HUES48 (cell line): ENCODE results near the gene C22orf39.
A peak's percentile ranks its signal among the peaks of the same experiment; 100 is the strongest.
"Not testable (repeated sequence)": the region's sequence is repeated elsewhere in the genome, so short reads cannot be mapped to it uniquely, and the experiment has no call there.

Experiments used
- H3K27ac ChIP-seq: one replicate; pipeline ENCODE4 v1.7.0; 2013; ENCODE audit warnings: low read depth, low read length, inconsistent platforms
- H3K27me3 ChIP-seq: 2 replicates; pipeline ENCODE4 v1.6.1; 2013; ENCODE audit warnings: mild to moderate bottlenecking, low read length; ENCODE audit not compliant: control insufficient read depth, insufficient read depth
- H3K36me3 ChIP-seq: 2 replicates; pipeline ENCODE4 v1.6.1; 2013; ENCODE audit warnings: low read length; ENCODE audit not compliant: control insufficient read depth, insufficient read depth
- H3K4me1 ChIP-seq: 2 replicates; pipeline ENCODE4 v1.6.1; 2013; ENCODE audit warnings: mild to moderate bottlenecking, low read length; ENCODE audit not compliant: control insufficient read depth, insufficient read depth
- H3K4me3 ChIP-seq: 2 replicates; pipeline ENCODE4 v1.5.1; 2013; ENCODE audit warnings: mild to moderate bottlenecking, low read depth, low read length
- H3K9ac ChIP-seq: 2 replicates; pipeline ENCODE4 v1.6.1; 2013; ENCODE audit warnings: mild to moderate bottlenecking, low read depth, low read length, moderate library complexity
- H3K9me3 ChIP-seq: 2 replicates; pipeline ENCODE4 v1.6.1; 2013; ENCODE audit warnings: low read length; ENCODE audit not compliant: control insufficient read depth, insufficient read depth

The C22orf39 gene

DNA sequence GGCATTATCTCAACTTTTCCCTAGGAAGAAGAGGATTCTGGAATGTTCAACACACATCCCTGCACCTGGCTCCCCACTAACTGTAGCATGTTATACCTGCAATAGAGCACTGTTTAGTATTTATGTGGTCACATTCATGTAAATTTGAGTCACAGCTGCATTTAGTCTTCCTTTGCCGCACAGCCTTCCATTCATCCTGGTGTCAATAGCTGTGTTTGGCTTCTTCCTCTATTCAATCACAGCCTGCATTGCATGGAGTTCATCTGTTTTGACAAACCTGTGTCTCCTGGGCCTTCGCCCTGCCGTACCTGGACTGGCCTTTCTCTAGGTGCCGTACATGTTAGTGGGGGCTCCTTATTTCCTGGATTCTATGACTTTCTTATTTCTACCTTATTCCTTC lies 4.1 kb upstream of the C22orf39 start:
- H3K4me1 ChIP-seq: peaks cover 2% of the 10 kb centered on the region; the same call in 1 of the 2 replicates

DNA sequence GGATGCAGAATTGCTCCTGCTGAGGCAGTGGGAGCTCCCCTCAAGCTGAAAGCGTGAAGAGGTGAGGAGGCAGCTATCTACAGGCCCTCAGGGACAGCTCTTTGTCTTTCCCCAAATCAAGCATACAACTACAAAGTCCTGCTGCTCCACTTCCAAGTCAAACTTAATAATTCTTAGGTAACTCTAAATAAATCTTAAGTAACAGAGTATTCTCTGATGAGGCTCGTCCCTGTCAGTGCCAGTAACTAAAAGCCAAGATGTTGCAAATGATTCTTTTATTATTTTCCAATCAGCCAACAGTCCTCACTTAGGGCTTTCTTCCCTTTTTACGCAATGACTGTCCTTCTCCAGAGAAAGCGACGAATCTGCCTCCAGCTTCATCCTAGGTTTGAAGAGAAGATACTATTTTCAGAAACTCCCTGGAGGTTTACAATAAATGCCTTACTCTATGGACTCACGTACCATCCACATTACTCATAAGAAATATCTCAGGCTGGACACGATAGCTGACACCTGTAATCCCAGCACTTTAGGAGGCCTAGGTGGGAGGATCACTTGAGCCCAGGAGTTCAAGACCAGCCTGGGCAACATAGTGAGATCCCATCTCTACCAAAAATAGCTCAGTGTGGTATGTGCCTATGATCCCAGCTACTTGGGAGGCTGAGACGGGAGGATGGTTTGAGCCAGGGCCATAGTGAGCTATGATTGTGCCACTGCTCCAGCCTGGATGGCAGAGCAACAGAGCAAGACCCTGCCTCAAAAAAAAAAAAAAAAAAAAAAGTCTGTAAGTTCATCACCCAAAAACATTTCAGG lies 3.1 kb upstream of the C22orf39 start:
- Histone ChIP-seq H3K4me3 (no peak overlapping the region), H3K27me3 (peaks cover 8% of the 10 kb centered on the region; the same call in 1 of the 2 replicates), H3K4me1 (peaks cover 5% of the 10 kb centered on the region; the same call in 1 of the 2 replicates), H3K9me3 (no peaks in the 10 kb centered on the region), H3K36me3 (peaks cover 72% of the 10 kb centered on the region), H3K9ac (no peak overlapping the region), H3K27ac (no peak overlapping the region)

More for the DNA sequence above, 4.1 kb upstream of the C22orf39 start:
- Histone ChIP-seq H3K4me3 (no peak overlapping the region), H3K9me3 (no peaks in the 10 kb centered on the region), H3K27me3 (peaks cover 2% of the 10 kb centered on the region; the same call in 1 of the 2 replicates), H3K36me3 (peaks cover 76% of the 10 kb centered on the region), H3K27ac (no peak overlapping the region), H3K9ac (no peak overlapping the region)

- Histone ChIP-seq H3K4me1 (peaks cover 5% of the 10 kb centered on the region; the same call in 1 of the 2 replicates), H3K9me3 (no peaks in the 10 kb centered on the region), H3K36me3 (peaks cover 64% of the 10 kb centered on the region), H3K27me3 (peaks cover 8% of the 10 kb centered on the region; the same call in 1 of the 2 replicates), H3K27ac (no peak overlapping the region), H3K4me3 (no peak overlapping the region), H3K9ac (no peak overlapping the region)
These were observed 1.9 kb upstream of the C22orf39 start for GRCh38 chr22:19449422-19449767.

DNA sequence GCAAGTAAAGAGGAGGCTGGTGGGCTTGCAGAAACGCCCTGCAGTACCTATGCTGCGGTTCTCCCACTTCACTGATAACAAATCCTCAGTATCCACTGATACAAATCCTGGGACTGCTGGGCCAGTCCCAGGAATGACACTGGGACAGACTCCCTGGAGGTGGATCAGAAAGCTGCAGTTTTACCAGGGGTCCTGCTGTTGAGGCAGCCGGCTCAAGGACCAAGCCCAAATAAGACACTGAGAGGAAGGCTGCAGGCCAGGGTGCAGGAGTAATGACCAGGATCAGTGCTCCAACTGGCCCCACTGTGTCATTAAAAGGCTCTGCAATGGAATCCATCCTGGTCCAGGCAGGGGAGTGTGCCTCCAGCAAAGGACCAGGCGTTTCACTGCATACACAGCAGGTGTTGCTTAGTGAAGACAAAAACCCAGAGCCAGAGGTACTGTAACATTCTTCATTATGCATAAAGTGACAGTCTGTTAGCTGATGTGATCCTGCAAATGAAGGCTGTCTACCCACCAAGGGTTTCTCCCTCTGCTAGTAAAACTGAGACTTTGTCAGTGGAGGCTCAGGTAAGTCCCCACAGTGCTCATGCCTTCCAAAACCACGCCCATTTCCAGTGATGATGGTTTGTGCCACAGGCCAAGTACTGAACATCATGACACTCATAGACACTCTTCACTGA lies 1.4 kb upstream of the C22orf39 start:
- Histone ChIP-seq H3K27ac (no peak overlapping the region), H3K9ac (no peak overlapping the region), H3K36me3 (peaks cover 64% of the 10 kb centered on the region), H3K4me3 (peak overlapping the region; percentile 70), H3K9me3 (no peaks in the 10 kb centered on the region), H3K4me1 (peaks cover 5% of the 10 kb centered on the region; the same call in 1 of the 2 replicates), H3K27me3 (peaks cover 8% of the 10 kb centered on the region; the same call in 1 of the 2 replicates)

GRCh38 chr22:19448076-19448607 lies 631 bp upstream of the C22orf39 start:
- Histone ChIP-seq H3K27ac (peak overlapping the region; percentile 70), H3K9ac (peak overlapping the region; percentile 69), H3K36me3 (peaks cover 62% of the 10 kb centered on the region), H3K4me1 (peaks cover 5% of the 10 kb centered on the region; the same call in 1 of the 2 replicates), H3K27me3 (peaks cover 8% of the 10 kb centered on the region; the same call in 1 of the 2 replicates), H3K4me3 (peak overlapping the region; percentile 70), H3K9me3 (no peaks in the 10 kb centered on the region)

- no peaks in the 10 kb centered on the region for H3K9me3 ChIP-seq
- peak overlapping the region; percentile 93 for H3K9ac ChIP-seq
- peak overlapping the region; percentile 70 for H3K4me3 ChIP-seq
- H3K4me1 ChIP-seq: peaks cover 5% of the 10 kb centered on the region; the same call in 1 of the 2 replicates
- peaks cover 8% of the 10 kb centered on the region; the same call in 1 of the 2 replicates for H3K27me3 ChIP-seq
- peak overlapping the region; percentile 97 for H3K27ac ChIP-seq
- H3K36me3 ChIP-seq: peaks cover 52% of the 10 kb centered on the region
These were observed 745 bp downstream of the C22orf39 start for GRCh38 chr22:19446603-19447329.

DNA sequence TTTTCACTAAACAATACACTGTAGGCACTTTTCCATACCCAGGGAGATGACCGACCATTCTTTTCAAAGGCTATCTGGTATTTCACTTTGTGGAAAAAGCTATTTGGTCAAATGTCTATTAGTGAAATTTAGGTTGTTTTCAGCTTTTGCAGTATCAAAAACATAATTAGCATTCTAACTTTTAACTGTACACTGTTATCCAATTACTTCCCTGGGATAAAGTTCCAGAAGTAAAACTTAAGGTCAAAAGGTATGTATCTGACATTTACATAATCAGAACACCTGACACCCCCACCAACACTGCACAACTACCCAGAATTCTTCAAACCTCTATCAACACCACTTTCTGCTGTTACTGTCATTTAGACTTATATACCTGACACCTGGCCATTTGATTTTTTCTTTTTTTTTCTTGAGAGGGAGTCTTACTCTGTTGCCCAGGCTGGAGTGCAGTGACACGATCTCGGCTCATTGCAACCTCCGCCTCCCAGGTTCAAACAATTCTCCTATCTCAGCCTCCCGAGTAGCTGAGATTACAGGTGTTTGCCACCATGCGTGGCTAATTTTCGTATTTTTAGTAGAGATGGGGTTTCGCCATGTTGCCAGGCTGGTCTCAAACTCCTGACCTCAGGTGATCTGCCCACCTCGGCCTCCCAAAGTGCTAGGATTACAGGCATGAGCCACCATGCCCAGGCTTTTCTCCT lies 2.1 kb downstream of the C22orf39 start:
- not testable (repeated sequence) for H3K9ac ChIP-seq, H3K27ac ChIP-seq

DNA sequence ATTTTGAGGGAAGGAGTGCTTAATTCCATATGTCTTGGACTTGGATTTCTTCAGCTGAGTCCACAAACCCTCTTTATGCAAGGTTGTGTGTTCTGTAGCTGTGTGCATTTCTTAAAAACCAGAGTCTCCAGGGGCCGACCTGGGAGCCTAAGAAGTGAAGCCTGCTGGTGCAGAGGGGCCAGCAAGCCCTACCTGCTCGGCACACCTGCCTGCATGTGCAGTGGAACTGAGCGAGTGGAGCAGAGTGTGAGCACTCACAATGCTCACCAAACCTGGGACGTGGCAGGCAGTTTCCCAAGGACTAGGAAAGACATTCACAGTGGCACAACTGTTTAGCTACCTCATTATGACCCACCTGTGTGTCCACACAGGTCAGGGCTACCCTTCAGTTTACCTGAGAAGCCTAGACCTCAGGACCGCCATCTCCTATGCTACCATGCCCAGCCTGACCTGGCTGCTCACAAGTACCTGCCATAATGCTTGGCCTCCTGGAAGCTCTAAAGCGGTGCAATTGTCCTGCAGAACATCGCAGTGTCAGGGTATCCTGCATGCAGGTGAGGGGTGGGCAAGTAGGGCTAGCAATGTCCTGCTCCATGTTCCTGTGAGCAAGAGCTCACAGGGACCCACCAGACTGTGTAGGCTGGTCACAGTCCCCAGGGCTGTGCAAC lies 3.8 kb downstream of the C22orf39 start:
- Histone ChIP-seq H3K27me3 (peaks cover 8% of the 10 kb centered on the region; the same call in 1 of the 2 replicates), H3K36me3 (peaks cover 23% of the 10 kb centered on the region), H3K4me1 (peaks cover 5% of the 10 kb centered on the region; the same call in 1 of the 2 replicates), H3K27ac (no peak overlapping the region), H3K9me3 (no peaks in the 10 kb centered on the region), H3K9ac (no peak overlapping the region), H3K4me3 (no peak overlapping the region)

More for the DNA sequence above, 2.1 kb downstream of the C22orf39 start:
- not testable (repeated sequence) for H3K4me1 ChIP-seq, H3K27me3 ChIP-seq, H3K4me3 ChIP-seq, H3K9me3 ChIP-seq
- peaks cover 39% of the 10 kb centered on the region for H3K36me3 ChIP-seq

DNA sequence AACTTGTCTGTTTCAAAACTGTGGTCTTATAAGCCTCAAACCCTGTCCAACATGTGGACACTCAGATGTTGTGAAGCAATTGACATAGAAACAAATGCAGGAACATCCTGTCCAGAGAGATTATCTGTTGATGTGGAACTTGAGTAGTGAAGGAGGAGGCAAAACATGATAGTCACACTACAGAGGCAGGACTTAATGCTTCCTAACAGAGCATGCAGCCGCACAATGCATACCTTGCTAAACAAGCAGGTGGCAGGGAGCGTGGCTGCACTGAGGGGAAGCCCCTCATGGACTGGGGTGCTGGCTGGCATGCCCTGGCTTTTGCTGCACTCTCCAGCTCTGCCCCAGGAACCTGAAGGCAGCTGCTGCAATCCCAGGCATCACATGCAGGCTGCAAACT lies 5.3 kb downstream of the C22orf39 start:
- H3K27me3 ChIP-seq: peaks cover 8% of the 10 kb centered on the region; the same call in 1 of the 2 replicates
- H3K4me3 ChIP-seq: no peak overlapping the region
- H3K4me1 ChIP-seq: peaks cover 5% of the 10 kb centered on the region; the same call in 1 of the 2 replicates
- no peak overlapping the region for H3K27ac ChIP-seq
- H3K9me3 ChIP-seq: no peaks in the 10 kb centered on the region
- H3K36me3 ChIP-seq: peaks cover 23% of the 10 kb centered on the region
- H3K9ac ChIP-seq: no peak overlapping the region
